A673 (cell line): ENCODE measurements around the gene KCP. TPM values are rescaled to one million over a fixed set of nuclear protein-coding genes. Genes with fewer than 3 reads are reported as not detected.

Source experiments
- BruUV-seq: library from RNA; stranded (reverse); fragments of 400-500 nt; replicated peaks from 2 replicates; lab custom pipeline; 2021; lab: Mats Ljungman, UMichigan
- CTCF ChIA-PET: fragments of 300-600 bp; sonication (Branson Sonifier 250); formaldehyde crosslinking; loops from one replicate; lab custom pipeline; 2022; ENCODE audit warnings: antibody characterized with exemption; lab: Charles Lee
- POLR2A ChIA-PET: fragments of 300-600 bp; sonication (Branson Sonifier 250); formaldehyde crosslinking; loops from one replicate; lab custom pipeline; 2022; ENCODE audit warnings: antibody characterized with exemption; ENCODE audit not compliant: low non-redundant PET; lab: Charles Lee
- DNase-seq: peaks from one replicate; pipeline ENCODE4 v3.0.0-alpha.2; 2015; ENCODE audit warnings: low spot score
- H3K27ac ChIP-seq: fragments of 200-600 bp; sonication (generic); 2 replicates; pipeline ENCODE4 v1.5.1; 2016; ENCODE audit warnings: mixed run types, low read depth, mild to moderate bottlenecking, mixed read lengths, antibody characterized with exemption, low read length; ENCODE audit not compliant: poor library complexity, severe bottlenecking
- H3K27me3 ChIP-seq: fragments of 200-600 bp; sonication (generic); replicated peaks from 2 replicates; pipeline ENCODE4 v1.6.1; 2017; ENCODE audit warnings: mixed run types, low read depth, mild to moderate bottlenecking, mixed read lengths, antibody characterized with exemption, low read length; ENCODE audit not compliant: insufficient read depth, poor library complexity
- H3K36me3 ChIP-seq: fragments of 200-600 bp; sonication (generic); 2 replicates; pipeline ENCODE4 v1.6.1; 2016; ENCODE audit warnings: mixed run types, mild to moderate bottlenecking, mixed read lengths, antibody characterized with exemption, low read length; ENCODE audit not compliant: insufficient read depth, poor library complexity, severe bottlenecking
- H3K4me1 ChIP-seq: fragments of 200-600 bp; sonication (generic); 2 replicates; pipeline ENCODE4 v1.6.1; 2017; ENCODE audit warnings: mixed run types, mild to moderate bottlenecking, mixed read lengths, antibody characterized with exemption, low read length; ENCODE audit not compliant: insufficient read depth, poor library complexity, severe bottlenecking
- H3K4me3 ChIP-seq: fragments of 200-600 bp; sonication (generic); 2 replicates; pipeline ENCODE4 v1.5.1; 2016; ENCODE audit warnings: low read depth, mixed run types, mild to moderate bottlenecking, mixed read lengths, low read length; ENCODE audit not compliant: poor library complexity, severe bottlenecking
- H3K9me3 ChIP-seq: fragments of 200-600 bp; sonication (generic); 2 replicates; pipeline ENCODE4 v1.6.1; 2016; ENCODE audit warnings: mixed run types, low read depth, mild to moderate bottlenecking, mixed read lengths, antibody characterized with exemption, low read length; ENCODE audit not compliant: poor library complexity, severe bottlenecking
- CTCF ChIP-seq: fragments of 300-800, 200-600 bp; sonication (generic); conservative IDR thresholded peaks from 2 replicates; pipeline ENCODE4 v1.5.1; 2017; ENCODE audit warnings: low read depth, mild to moderate bottlenecking, antibody characterized with exemption, low read length, moderate library complexity, mixed read lengths
- EZH2 ChIP-seq: fragments of 200-600 bp; sonication (generic); IDR thresholded peaks from 2 replicates; pipeline ENCODE4 v1.6.1; 2017; ENCODE audit warnings: borderline replicate concordance, low read depth, mild to moderate bottlenecking, mixed read lengths, antibody characterized with exemption, low read length; ENCODE audit not compliant: poor library complexity, severe bottlenecking
- intact Hi-C: fragments of 100-400 bp; cut with micrococcal nuclease; formaldehyde crosslinking; loops from one replicate; pipeline ENCODE4 v1.10.0; 2022; ENCODE audit not compliant: unreplicated experiment
- total RNA-seq: library from RNA; stranded (reverse); gene quantifications from 2 replicates; pipeline ENCODE4 v1.2.3, GENCODE V29; 2021

Gene KCP
- total RNA-seq, 1 experiment from 2014 or later: not detected

DNA sequence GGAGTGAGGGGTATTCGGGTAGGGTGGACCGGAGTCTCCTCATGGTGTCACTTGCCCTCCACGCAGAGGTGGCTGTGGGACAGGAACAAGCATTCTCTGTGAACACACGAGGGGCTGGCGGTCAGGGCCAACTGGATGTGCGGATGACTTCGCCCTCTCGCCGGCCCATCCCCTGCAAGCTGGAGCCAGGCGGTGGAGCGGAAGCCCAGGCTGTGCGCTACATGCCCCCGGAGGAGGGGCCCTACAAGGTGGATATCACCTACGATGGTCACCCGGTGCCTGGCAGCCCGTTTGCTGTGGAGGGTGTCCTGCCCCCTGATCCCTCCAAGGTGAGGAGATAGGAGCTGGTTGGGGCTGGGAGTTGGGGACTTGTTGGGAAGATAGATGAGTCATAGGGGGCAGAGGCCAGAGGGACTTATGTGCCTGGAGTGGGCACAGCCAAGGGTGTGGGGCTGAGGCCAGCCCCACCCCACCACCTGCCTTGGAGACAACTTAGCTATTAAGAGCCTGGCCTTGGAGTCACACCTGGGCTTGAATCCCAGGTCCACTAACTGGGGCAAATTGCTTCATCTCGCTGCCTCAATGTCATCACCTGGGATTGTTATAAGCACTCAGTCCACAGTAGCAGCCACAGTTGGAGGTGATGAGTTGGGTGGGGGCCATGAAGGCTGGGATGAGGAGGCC lies 66.4 kb downstream of the KCP start:
- H3K4me3 ChIP-seq: no peak overlapping the region
- no peak for DNase-seq
- H3K27ac ChIP-seq: no peak overlapping the region
- intact Hi-C loops: no loop called here
- TF ChIP-seq EZH2 (no peak), CTCF (no peak)
- no peaks in the 10 kb centered on the region for H3K4me1 ChIP-seq
- ChIA-PET CTCF (no interaction called here), POLR2A (no interaction called here)
- no TSS peak for BruUV-seq
- H3K27me3 ChIP-seq: no peaks in the 10 kb centered on the region
- no peaks in the 10 kb centered on the region for H3K9me3 ChIP-seq
- no peaks in the 10 kb centered on the region for H3K36me3 ChIP-seq

- H3K36me3 ChIP-seq: no peaks in the 10 kb centered on the region
- no TSS peak for BruUV-seq
- intact Hi-C loops: no loop called here
Observed at GRCh38 chr7:128842674-128843641, 67.6 kb downstream of the KCP start.

More at GRCh38 chr7:128842674-128843641, 67.6 kb downstream of the KCP start:
- CTCF ChIA-PET: interaction anchor here (0.6 to 1.8 kb wide), 3 partner anchors 31 to 591 kb away, joined by 4 to 10 read pairs (median 6); partner anchors contain the start of gene STRIP2
- Histone ChIP-seq H3K27me3 (no peaks in the 10 kb centered on the region), H3K9me3 (no peaks in the 10 kb centered on the region), H3K27ac (no peak overlapping the region), H3K4me1 (no peaks in the 10 kb centered on the region), H3K4me3 (no peak overlapping the region)
- POLR2A ChIA-PET: no interaction called here
- DNase-seq: no peak
- no peak for TF ChIP-seq CTCF
